GM19438 (cell line): ENCODE data around the gene ETV7.
"Not testable (repeated sequence)": the region's sequence is repeated elsewhere in the genome, so short reads cannot be mapped to it uniquely, and the experiment has no call there.

Source experiments
- ATAC-seq: cut with Tn5 transposase; IDR thresholded peaks from one replicate; pipeline ENCODE4 v1.9.1; 2021; ENCODE audit warnings: low read depth; ENCODE audit not compliant: unreplicated experiment

The ETV7 gene

GRCh38 chr6:36364669-36365479 is 22.6 kb downstream of the ETV7 start:
- ATAC-seq, result no peak

- ATAC-seq, result not testable (repeated sequence)
These were observed 23.3 kb downstream of the ETV7 start for GRCh38 chr6:36364061-36364635.

GRCh38 chr6:36363371-36363752 is 24.1 kb downstream of the ETV7 start:
- not testable (repeated sequence) for ATAC-seq

GRCh38 chr6:36362551-36363370 is 24.7 kb downstream of the ETV7 start:
- no peak for ATAC-seq

GRCh38 chr6:36361071-36361470 is 26.4 kb downstream of the ETV7 start:
- no peak for ATAC-seq

- no peak for ATAC-seq
These were observed 27.0 kb downstream of the ETV7 start for GRCh38 chr6:36360241-36361054.

GRCh38 chr6:36358226-36358915 is 29.1 kb downstream of the ETV7 start:
- no peak for ATAC-seq

GRCh38 chr6:36357872-36358225 is 29.6 kb downstream of the ETV7 start:
- ATAC-seq, result no peak

- no peak for ATAC-seq
These were observed 31.6 kb downstream of the ETV7 start for GRCh38 chr6:36355819-36356218.

GRCh38 chr6:36353411-36353915 is 34.0 kb downstream of the ETV7 start:
- no peak for ATAC-seq

- no peak for ATAC-seq
These were observed 34.9 kb downstream of the ETV7 start for GRCh38 chr6:36352477-36353157.

GRCh38 chr6:36350681-36351571 is 36.5 kb downstream of the ETV7 start:
- no peak for ATAC-seq

GRCh38 chr6:36350082-36350481 is 37.4 kb downstream of the ETV7 start:
- no peak for ATAC-seq

GRCh38 chr6:36349240-36349639 is 38.2 kb downstream of the ETV7 start:
- no peak for ATAC-seq

- no peak for ATAC-seq
These were observed 39.8 kb downstream of the ETV7 start for GRCh38 chr6:36347621-36348020.

- no peak for ATAC-seq
These were observed 40.8 kb downstream of the ETV7 start for GRCh38 chr6:36346486-36347273.

- ATAC-seq, result no peak
These were observed 41.6 kb downstream of the ETV7 start for GRCh38 chr6:36345681-36346466.
